Endothelial cell of umbilical vein (primary cell): ENCODE measurements around the gene ZNF106. TPM values are rescaled to one million over a fixed set of nuclear protein-coding genes. Genes with fewer than 3 reads are reported as not detected.

Source experiments
- BruUV-seq: library from RNA; stranded (reverse); fragments of 400-500 nt; replicated peaks from 2 replicates; lab custom pipeline; 2021; lab: Mats Ljungman, UMichigan
- CTCF ChIA-PET: fragments of 300-600, 350-600 bp; sonication (Branson Sonifier 250); formaldehyde crosslinking; loops from one replicate; lab custom pipeline; 2021; ENCODE audit warnings: antibody characterized with exemption, inconsistent platforms; lab: Charles Lee
- POLR2A ChIA-PET: fragments of 300-600, 350-600 bp; sonication (Branson Sonifier 250); formaldehyde crosslinking; loops from one replicate; lab custom pipeline; 2021; ENCODE audit warnings: antibody characterized with exemption, inconsistent platforms; lab: Charles Lee
- DNase-seq: peaks from one replicate; pipeline ENCODE4 v3.0.0-alpha.2; 2011; ENCODE audit warnings: low read depth, low spot score
- FAIRE-seq: peaks from 2 replicates; lab custom pipeline; 2011; peaks lifted over from hg19 to GRCh38; lab: Jason Lieb, UNC
- H2AFZ ChIP-seq: 2 replicates; pipeline ENCODE4 v1.6.0; 2012; ENCODE audit warnings: low read depth, low read length, control low read depth, inconsistent platforms
- H3K27ac ChIP-seq: 2 replicates; pipeline ENCODE4 v1.5.1; 2011; ENCODE audit warnings: low read depth, mild to moderate bottlenecking, control low read depth, low read length, moderate library complexity; ENCODE audit not compliant: insufficient read depth
- H3K27me3 ChIP-seq, 2 experiments: 2 replicates each; pipeline versions ENCODE4 v1.6.0 to v1.6.1; 2011; ENCODE audit warnings: low read length in 2 of 2, mixed read lengths in 1 of 2; ENCODE audit not compliant: control insufficient read depth in 2 of 2, insufficient read depth in 2 of 2
- H3K36me3 ChIP-seq, 2 experiments: 2 replicates in 1 of 2; 3 replicates in 1 of 2; pipeline ENCODE4 v1.5.1; 2011; ENCODE audit warnings: low read length in 2 of 2, mild to moderate bottlenecking in 1 of 2, moderate library complexity in 1 of 2; ENCODE audit not compliant: control insufficient read depth in 2 of 2, insufficient read depth in 2 of 2; ENCODE audit errors: extremely low read depth in 1 of 2
- H3K4me1 ChIP-seq: 3 replicates; pipeline ENCODE4 v1.5.1; 2011; ENCODE audit warnings: mild to moderate bottlenecking, low read length; ENCODE audit not compliant: control insufficient read depth, insufficient read depth; ENCODE audit errors: extremely low read depth
- H3K4me2 ChIP-seq: 2 replicates; pipeline ENCODE4 v1.6.1; 2011; ENCODE audit warnings: low read length, control low read depth, mixed read lengths; ENCODE audit not compliant: insufficient read depth
- H3K4me3 ChIP-seq, 3 experiments: fragments of 200-600 bp in 1 of 3; sonication (generic), shearing (Covaris generic) in 1 of 3; replicated peaks in 1 of 3; 2 replicates each; pipeline ENCODE4 v1.5.1; 2011 to 2016; ENCODE audit warnings: control low read depth in 3 of 3, low read length in 3 of 3, mild to moderate bottlenecking in 2 of 3, inconsistent platforms in 1 of 3, low read depth in 1 of 3, moderate library complexity in 1 of 3; ENCODE audit not compliant: insufficient read depth in 1 of 3
- H3K79me2 ChIP-seq: 2 replicates; pipeline ENCODE4 v1.6.0; 2012; ENCODE audit warnings: low read length, inconsistent platforms; ENCODE audit not compliant: control insufficient read depth, insufficient read depth
- H3K9ac ChIP-seq: replicated peaks from 2 replicates; pipeline ENCODE3; 2011; ENCODE audit warnings: low read length, control low read depth; ENCODE audit not compliant: insufficient read depth; ENCODE audit errors: extremely low read depth
- H3K9me1 ChIP-seq: replicated peaks from 3 replicates; pipeline ENCODE4 v1.6.0; 2011; ENCODE audit warnings: mild to moderate bottlenecking, low read length; ENCODE audit not compliant: control insufficient read depth, insufficient read depth; ENCODE audit errors: extremely low read depth
- H3K9me3 ChIP-seq: replicated peaks from 2 replicates; pipeline ENCODE4 v1.5.1; 2012; ENCODE audit warnings: low read length, inconsistent platforms; ENCODE audit not compliant: control insufficient read depth, insufficient read depth
- H4K20me1 ChIP-seq: replicated peaks from 2 replicates; pipeline ENCODE3; 2011; ENCODE audit warnings: mild to moderate bottlenecking, low read length; ENCODE audit not compliant: control insufficient read depth, insufficient read depth; ENCODE audit errors: extremely low read depth
- EZH2 ChIP-seq: IDR thresholded peaks from 2 replicates; pipeline ENCODE4 v1.6.1; 2012; ENCODE audit warnings: borderline replicate concordance, low read depth, mild to moderate bottlenecking, moderate library complexity, low read length, inconsistent platforms; ENCODE audit not compliant: severe bottlenecking
- FOS ChIP-seq: IDR thresholded peaks from 2 replicates; pipeline ENCODE4 v1.6.1; 2011; ENCODE audit warnings: mild to moderate bottlenecking, low read length, moderate library complexity, borderline replicate concordance; ENCODE audit not compliant: insufficient read depth
- GATA2 ChIP-seq: IDR thresholded peaks from 2 replicates; pipeline ENCODE4 v1.7.0; 2011; ENCODE audit warnings: low read depth, mild to moderate bottlenecking, moderate library complexity, mixed read lengths, low read length; ENCODE audit not compliant: insufficient read length, insufficient read depth
- MYC ChIP-seq: IDR thresholded peaks from one replicate; pipeline ENCODE4 v1.6.1; 2011; ENCODE audit warnings: mild to moderate bottlenecking, low read depth, low read length
- POLR2A ChIP-seq: IDR thresholded peaks from 2 replicates; pipeline ENCODE4 v1.6.1; 2012; ENCODE audit warnings: low read depth, mild to moderate bottlenecking, control low read depth, low read length
- dilution Hi-C: fragments of 300-500 bp; cut with MboI; formaldehyde crosslinking; loops from one replicate; pipeline ENCODE4 v1.15.0; 2019; ENCODE audit warnings: low sequenced_read_pairs; ENCODE audit not compliant: extremely low pct_ligation_motif_present
- intact Hi-C: fragments of 100-400 bp; cut with micrococcal nuclease; formaldehyde crosslinking; loops from one replicate; pipeline ENCODE4 v1.10.0; 2022
- polyA plus RNA-seq, 4 experiments: library from polyadenylated mRNA; depleted of rRNA in 3 of 4; stranded (reverse) in 3 of 4; unstranded in 1 of 4; fragments of >200 nt; gene quantifications; 2 replicates each; pipeline versions ENCODE4 v1.2.1 to v1.2.3, GENCODE V29; 2011 to 2012; ENCODE audit warnings: missing spikeins in 1 of 4
- total RNA-seq: library from RNA; stranded (reverse); gene quantifications from 2 replicates; pipeline ENCODE4 v1.2.3, GENCODE V29; 2021
- TF ChIP-seq, protein P1 (sequence below), 2 donors: IDR thresholded peaks; 1 replicate in 1 of 2; 2 replicates in 1 of 2; pipeline ENCODE4 v1.5.1; 2011; ENCODE audit warnings: low read length in 2 of 2, mild to moderate bottlenecking in 2 of 2, moderate library complexity in 2 of 2, control low read depth in 1 of 2, inconsistent platforms in 1 of 2, low read depth in 1 of 2; ENCODE audit not compliant: insufficient read depth in 1 of 2; ENCODE audit errors: extremely low read depth in 1 of 2
- TF ChIP-seq, protein P2 (sequence below): IDR thresholded peaks from 2 replicates; pipeline ENCODE4 v1.6.1; 2011; ENCODE audit not compliant: insufficient read depth, insufficient read length

ZNF106 gene
- total and polyA plus RNA-seq, 2 donors (not counting 3 experiments of a cell fraction or from before 2014, with no cell fraction given), result 18.9 to 53.5 TPM

DNA sequence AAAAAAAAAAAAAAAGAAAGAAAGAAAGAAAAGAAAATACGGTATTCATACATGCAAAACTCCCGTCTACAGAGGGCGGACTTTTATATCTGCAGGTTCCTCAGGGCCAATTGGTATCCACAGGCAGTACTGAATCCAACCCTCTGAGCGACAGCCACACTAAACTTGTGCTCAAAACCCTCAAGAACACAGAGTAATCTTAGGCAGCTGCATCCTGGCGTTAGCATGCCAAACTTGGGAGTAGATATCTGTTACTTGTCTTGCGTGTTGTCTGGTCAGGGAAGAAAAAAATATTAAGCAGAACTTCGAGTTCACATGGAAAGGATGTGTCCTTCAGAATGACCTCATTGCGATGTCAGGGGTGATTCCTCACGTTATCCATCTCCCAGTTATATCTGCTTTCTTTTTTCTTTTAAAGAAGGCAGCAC lies 17.3 kb upstream of the ZNF106 start:
- no peaks in the 10 kb centered on the region for H4K20me1 ChIP-seq
- no peaks in the 10 kb centered on the region for H3K9me1 ChIP-seq
- H3K4me1 ChIP-seq, result peaks cover 21% of the 10 kb centered on the region
- POLR2A ChIA-PET, result no interaction called here
- intact Hi-C loops, result no loop called here
- H3K9me3 ChIP-seq, result no peaks in the 10 kb centered on the region
- peaks cover 0 to 6% of the 10 kb centered on the region in 2 experiments for H3K36me3 ChIP-seq
- H3K4me2 ChIP-seq, result no peak overlapping the region
- no peak for DNase-seq
- peak; percentile 31 for FAIRE-seq
- peaks cover 78% of the 10 kb centered on the region for H3K79me2 ChIP-seq
- no peak overlapping the region for H3K4me3 ChIP-seq
- no peak overlapping the region for H3K9ac ChIP-seq
- dilution Hi-C loops, result no loop called here
- H3K27me3 ChIP-seq, result no peaks in the 10 kb centered on the region
- CTCF ChIA-PET, result no interaction called here
- H3K27ac ChIP-seq, result no peak overlapping the region
- no TSS peak for BruUV-seq
- H2AFZ ChIP-seq, result no peak overlapping the region
- TF ChIP-seq, protein P1, sequence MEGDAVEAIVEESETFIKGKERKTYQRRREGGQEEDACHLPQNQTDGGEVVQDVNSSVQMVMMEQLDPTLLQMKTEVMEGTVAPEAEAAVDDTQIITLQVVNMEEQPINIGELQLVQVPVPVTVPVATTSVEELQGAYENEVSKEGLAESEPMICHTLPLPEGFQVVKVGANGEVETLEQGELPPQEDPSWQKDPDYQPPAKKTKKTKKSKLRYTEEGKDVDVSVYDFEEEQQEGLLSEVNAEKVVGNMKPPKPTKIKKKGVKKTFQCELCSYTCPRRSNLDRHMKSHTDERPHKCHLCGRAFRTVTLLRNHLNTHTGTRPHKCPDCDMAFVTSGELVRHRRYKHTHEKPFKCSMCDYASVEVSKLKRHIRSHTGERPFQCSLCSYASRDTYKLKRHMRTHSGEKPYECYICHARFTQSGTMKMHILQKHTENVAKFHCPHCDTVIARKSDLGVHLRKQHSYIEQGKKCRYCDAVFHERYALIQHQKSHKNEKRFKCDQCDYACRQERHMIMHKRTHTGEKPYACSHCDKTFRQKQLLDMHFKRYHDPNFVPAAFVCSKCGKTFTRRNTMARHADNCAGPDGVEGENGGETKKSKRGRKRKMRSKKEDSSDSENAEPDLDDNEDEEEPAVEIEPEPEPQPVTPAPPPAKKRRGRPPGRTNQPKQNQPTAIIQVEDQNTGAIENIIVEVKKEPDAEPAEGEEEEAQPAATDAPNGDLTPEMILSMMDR (IDR thresholded peaks at IDR 0.05; ENCODE audit: extremely low read depth in 1 of 2, insufficient read depth in 1 of 2, low read depth in 1 of 2, low read length in 2 of 2), result no peak
- TF ChIP-seq, protein P2, sequence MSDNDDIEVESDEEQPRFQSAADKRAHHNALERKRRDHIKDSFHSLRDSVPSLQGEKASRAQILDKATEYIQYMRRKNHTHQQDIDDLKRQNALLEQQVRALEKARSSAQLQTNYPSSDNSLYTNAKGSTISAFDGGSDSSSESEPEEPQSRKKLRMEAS, result no peak
- TF ChIP-seq EZH2 (no peak), MYC (no peak), FOS (no peak), GATA2 (no peak), POLR2A (no peak)
